ENCODE measurements around the gene STAT5A.
"Not testable (repeated sequence)": the region's sequence is repeated elsewhere in the genome, so short reads cannot be mapped to it uniquely, and the experiment has no call there.

STAT5A gene

DNA sequence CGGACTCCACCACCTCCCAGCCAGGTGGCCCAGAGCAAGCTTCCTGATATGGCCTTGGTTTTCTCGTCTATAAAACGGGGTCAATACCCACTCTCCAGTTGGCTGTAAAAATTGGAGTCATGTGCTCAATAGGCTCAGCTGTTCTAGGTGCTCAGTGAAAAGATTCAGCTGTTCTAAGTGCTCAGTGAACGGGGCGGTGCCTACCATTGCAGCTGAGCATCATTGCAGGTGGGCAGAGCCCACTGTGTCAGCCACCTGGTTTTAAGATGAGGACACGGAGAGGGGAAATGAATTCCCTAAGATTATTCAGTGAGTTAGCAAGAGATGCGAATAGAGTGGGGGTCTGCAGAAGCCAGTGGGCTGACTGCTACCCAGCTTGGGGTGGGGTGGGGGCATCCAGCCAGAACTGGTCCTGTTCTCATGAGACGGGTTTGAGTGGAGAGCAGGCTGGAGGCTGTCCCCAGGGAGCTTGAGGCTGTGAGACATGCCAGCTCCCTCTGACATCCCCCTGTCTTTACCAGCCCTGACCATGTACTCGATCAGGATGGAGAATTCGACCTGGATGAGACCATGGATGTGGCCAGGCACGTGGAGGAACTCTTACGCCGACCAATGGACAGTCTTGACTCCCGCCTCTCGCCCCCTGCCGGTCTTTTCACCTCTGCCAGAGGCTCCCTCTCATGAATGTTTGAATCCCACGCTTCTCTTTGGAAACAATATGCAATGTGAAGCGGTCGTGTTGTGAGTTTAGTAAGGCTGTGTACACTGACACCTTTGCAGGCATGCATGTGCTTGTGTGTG lies 21.9 kb downstream of the STAT5A start:
- no peak for FAIRE-seq

DNA sequence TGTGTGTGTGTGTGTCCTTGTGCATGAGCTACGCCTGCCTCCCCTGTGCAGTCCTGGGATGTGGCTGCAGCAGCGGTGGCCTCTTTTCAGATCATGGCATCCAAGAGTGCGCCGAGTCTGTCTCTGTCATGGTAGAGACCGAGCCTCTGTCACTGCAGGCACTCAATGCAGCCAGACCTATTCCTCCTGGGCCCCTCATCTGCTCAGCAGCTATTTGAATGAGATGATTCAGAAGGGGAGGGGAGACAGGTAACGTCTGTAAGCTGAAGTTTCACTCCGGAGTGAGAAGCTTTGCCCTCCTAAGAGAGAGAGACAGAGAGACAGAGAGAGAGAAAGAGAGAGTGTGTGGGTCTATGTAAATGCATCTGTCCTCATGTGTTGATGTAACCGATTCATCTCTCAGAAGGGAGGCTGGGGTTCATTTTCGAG lies 22.5 kb downstream of the STAT5A start:
- FAIRE-seq, result no peak

- FAIRE-seq, result peak; percentile 91
Measured at GRCh38 chr17:42311240-42312034, 23.1 kb downstream of the STAT5A start.

GRCh38 chr17:42312035-42312284 lies 23.7 kb downstream of the STAT5A start:
- FAIRE-seq, result no peak

DNA sequence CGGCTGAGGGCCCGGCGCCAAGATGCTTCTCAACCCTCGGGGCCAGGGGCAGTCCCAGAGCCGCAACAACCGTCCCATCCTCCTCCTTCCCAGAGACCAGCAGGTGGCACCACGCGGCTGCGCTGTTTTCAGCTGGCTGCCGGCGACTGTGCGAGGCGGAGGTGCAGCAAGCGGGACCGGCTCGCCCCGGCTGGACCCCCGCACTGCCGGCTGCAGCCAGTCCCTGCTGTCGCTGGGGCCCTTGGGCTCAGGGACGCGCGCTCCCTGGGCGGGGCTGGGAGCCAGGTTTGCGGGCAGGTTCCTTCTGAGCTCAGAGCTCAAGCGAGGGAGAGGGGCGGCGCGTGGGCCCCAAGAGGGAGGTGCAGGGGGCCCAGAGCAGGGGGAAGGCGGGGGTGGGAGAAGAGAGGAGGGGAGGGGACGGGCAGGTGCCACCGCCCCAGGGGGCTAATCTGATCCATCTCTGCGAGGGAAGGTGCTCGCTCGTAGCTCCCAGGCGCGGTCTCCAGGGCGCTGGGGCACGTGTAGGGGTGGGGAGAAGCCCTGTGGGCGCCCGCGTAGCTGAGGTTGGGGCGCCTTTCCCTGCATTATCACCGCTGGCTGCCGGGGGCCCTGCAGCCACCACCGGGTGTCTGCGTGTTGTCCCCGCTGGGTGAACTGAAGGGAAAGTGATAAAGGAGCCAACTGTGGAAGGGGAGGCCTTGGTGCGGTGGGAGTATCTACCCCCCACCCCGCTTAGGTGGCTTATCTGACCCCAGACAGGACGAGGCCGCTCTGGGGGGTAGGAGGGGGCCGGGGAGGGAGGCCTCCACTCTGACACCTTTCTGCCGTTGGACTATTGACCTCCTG lies 24.2 kb downstream of the STAT5A start:
- no peak for FAIRE-seq

GRCh38 chr17:42313389-42313772 lies 25.1 kb downstream of the STAT5A start:
- FAIRE-seq, result no peak

GRCh38 chr17:42313773-42314566 lies 25.7 kb downstream of the STAT5A start:
- FAIRE-seq, result no peak

- FAIRE-seq, result no peak
Measured at GRCh38 chr17:42315402-42316156, 27.3 kb downstream of the STAT5A start.

DNA sequence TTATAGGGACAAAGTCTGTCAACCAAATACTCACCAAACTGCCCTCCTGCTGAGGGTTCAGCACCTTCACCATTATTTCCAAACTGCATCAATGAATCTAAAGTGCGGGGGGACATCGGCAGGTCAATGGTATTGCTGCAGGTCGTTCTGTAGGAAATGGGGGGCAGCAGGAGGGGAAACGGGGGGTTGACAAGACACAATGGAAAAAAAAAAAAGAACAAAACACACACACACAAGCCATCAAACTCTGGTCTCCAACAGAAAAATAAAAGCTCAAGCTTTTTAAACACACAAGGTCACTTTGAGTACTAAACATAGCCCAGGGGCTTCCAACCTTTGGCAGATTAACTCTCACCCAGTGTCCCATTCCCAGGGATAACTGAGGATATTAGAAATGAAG lies 28.5 kb downstream of the STAT5A start:
- FAIRE-seq, result no peak

DNA sequence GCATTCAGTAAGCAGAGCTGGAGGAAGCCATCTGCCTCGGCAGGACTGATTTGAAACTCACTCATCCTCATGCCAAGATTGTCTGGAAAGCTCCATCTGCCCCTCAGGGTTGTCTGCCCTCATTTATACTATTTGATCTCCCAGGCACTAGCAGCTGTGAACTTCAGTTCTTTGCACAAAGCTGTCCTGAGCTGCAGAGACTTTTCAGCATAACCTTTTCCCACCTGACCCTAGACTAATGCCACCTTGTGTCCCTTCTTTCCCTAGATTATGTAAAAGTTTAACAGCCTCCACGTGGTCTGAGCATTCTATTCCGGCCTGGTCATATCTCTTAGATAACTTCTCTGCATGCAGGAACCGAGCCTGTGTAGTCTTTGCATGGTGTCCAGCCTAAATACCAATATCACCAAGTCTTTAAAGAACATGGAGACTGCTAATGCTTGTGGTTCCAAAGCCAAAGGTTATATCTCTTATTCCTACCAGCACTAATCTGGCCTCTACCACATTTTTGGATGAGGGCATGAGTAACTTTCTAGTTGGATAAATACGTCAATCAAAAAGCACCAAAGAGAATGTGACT lies 29.1 kb downstream of the STAT5A start:
- no peak for FAIRE-seq

- FAIRE-seq, result not testable (repeated sequence)
Measured at GRCh38 chr17:42317967-42318366, 29.7 kb downstream of the STAT5A start.

GRCh38 chr17:42321555-42321954 lies 33.3 kb downstream of the STAT5A start:
- no peak for FAIRE-seq

- no peak for FAIRE-seq
Measured at GRCh38 chr17:42322382-42323267, 34.3 kb downstream of the STAT5A start.

DNA sequence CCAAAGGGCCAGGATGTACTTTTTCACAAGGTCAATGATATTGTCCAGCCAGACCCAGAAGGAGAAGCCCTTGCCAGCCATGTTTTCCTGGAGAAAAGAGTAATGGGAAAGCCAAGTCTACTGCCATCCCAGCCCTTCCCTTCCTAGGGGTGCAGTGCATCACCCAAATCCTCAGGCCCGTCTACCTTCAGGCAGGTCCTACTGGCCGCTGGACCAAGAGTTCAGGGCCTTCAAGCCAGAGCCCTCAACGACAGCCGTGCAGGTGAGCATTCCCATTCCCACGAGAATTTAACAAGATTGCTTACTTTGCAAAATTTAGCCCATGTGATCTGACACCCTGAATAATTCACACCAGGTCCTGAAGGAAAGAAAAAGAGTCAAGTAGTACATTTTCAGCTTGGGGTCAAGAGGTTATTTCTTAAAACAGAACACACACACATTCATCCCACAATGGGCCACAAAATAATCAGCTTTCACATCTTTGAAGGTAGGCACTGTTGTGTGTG lies 35.0 kb downstream of the STAT5A start:
- FAIRE-seq, result no peak

DNA sequence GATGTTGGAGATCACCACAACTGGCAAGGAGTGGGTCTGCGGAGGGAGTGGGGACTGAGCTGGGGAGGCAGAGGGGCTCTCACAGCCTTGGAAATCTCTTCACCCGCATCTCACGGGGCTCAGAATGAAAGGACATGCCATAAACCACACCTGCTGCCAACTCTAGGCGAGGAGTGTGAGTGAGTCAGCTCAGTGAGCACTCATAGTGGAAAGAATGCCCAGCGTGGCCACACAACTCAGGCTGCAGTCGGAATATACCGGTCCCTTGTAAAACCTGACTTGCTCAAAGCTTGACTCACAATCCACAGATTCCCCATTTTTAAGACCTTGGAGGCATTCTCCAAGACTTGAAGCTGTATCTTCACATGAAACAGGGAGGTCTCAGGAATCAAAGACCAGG lies 36.7 kb downstream of the STAT5A start:
- FAIRE-seq, result no peak

- no peak for FAIRE-seq
Measured at GRCh38 chr17:42329025-42329976, 41.0 kb downstream of the STAT5A start.

DNA sequence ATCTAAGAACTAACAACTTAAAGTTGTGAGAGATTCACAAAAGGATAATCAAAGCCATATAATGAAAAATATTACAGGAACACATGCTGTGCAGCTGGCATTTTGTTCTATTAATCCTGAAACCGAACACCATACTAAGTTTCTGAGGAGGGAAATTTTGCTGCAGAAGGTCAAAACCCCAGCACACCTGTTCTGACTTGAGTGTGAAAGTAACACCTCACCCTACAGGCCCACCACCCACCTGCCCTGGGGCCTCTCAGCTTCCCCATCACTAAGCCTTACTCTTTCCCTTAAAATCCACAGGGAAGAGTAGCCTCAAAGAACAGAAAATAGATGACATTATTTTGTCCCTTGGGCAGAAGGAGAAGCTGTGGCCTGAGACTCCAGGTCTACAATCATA lies 44.8 kb downstream of the STAT5A start:
- FAIRE-seq, result no peak

DNA sequence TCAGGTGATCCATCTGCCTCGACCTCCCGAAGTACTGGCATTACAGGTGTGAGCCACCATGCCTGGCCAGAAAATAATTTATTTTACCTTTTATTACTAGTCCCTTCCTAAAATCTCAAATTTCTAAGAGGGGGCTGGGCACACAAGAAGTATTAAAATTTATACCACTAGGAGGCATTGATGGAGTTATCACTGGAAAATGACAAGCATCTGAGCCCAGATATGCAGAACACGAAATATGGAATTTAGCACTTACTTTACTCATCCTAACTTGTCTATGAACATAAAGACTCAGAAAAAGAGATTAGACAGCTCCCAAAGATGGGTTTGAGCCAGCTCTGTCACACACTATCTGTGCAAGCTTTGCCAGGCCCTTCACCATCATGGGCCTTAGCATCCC lies 46.4 kb downstream of the STAT5A start:
- no peak for FAIRE-seq

DNA sequence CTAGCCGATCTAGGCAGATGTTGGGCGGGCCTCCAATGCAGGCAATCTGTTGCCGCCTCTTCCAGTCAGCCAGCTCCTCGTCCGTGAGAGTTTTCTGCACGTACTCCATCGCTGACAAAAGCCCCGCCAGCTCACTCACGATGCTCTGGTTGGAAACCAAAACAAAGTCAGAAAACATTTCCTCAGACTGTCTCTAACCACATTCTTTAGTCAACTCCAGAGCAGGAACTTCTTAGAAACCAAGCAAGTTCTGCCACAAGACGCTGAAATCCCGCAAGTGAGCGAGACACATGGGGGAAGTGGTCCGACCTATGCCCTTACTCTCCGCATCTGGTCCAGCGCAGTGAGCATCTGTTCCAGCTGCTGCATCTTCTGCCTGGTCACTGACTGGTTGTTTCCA lies 49.1 kb downstream of the STAT5A start:
- FAIRE-seq, result no peak

Measured in endometrium (tissue), 2 donors.